GM18508 (cell line): ENCODE data around the gene ADGRB2.

ENCODE experiments used
- ATAC-seq: cut with Tn5 transposase; IDR thresholded peaks from one replicate; pipeline ENCODE4 v1.9.1; 2021; ENCODE audit warnings: moderate number of reproducible peaks; ENCODE audit not compliant: insufficient read depth, unreplicated experiment

The ADGRB2 gene

GRCh38 chr1:31732751-31733289 is 31.3 kb downstream of the ADGRB2 start:
- ATAC-seq = no peak

- no peak for ATAC-seq
These were observed 31.8 kb downstream of the ADGRB2 start for GRCh38 chr1:31732343-31732742.

GRCh38 chr1:31731049-31731565 is 33.0 kb downstream of the ADGRB2 start:
- no peak for ATAC-seq

GRCh38 chr1:31730336-31731048 is 33.6 kb downstream of the ADGRB2 start:
- ATAC-seq = no peak

GRCh38 chr1:31727849-31728248 is 36.3 kb downstream of the ADGRB2 start:
- no peak for ATAC-seq

GRCh38 chr1:31727195-31727594 is 36.9 kb downstream of the ADGRB2 start:
- ATAC-seq = no peak

GRCh38 chr1:31726715-31727114 is 37.4 kb downstream of the ADGRB2 start:
- ATAC-seq = no peak

- ATAC-seq = no peak
These were observed 38.2 kb downstream of the ADGRB2 start for GRCh38 chr1:31725777-31726535.

- no peak for ATAC-seq
These were observed 39.0 kb downstream of the ADGRB2 start for GRCh38 chr1:31725134-31725533.

GRCh38 chr1:31723828-31724359 is 40.2 kb downstream of the ADGRB2 start:
- no peak for ATAC-seq

- ATAC-seq = no peak
These were observed 45.7 kb downstream of the ADGRB2 start for GRCh38 chr1:31718327-31718897.

- ATAC-seq = no peak
These were observed 46.8 kb downstream of the ADGRB2 start for GRCh38 chr1:31717341-31717740.

GRCh38 chr1:31715873-31716220 is 48.3 kb downstream of the ADGRB2 start:
- ATAC-seq = no peak

GRCh38 chr1:31715087-31715872 is 48.9 kb downstream of the ADGRB2 start:
- ATAC-seq = no peak

- ATAC-seq = no peak
These were observed 49.6 kb downstream of the ADGRB2 start for GRCh38 chr1:31714442-31715086.

- ATAC-seq = no peak
These were observed 51.5 kb downstream of the ADGRB2 start for GRCh38 chr1:31712630-31713029.

GRCh38 chr1:31712068-31712467 is 52.1 kb downstream of the ADGRB2 start:
- no peak for ATAC-seq

- ATAC-seq = no peak
These were observed 55.8 kb downstream of the ADGRB2 start for GRCh38 chr1:31708324-31708723.

- ATAC-seq = no peak
These were observed 56.4 kb downstream of the ADGRB2 start for GRCh38 chr1:31707711-31708110.
